Stimulated activated CD4-positive, alpha-beta T cell treated with anti-CD3 and anti-CD28 coated beads, Interleukin-12 subunit alpha, Interleukin-12 subunit beta, amount 100 ng/mL, for 48 hours (primary cell): Measurements from ENCODE around the gene NRIP2.

Source experiments
- DNase-seq, 3 donors: peaks; one replicate each; pipeline ENCODE4 v3.0.0-alpha.2; 2020; ENCODE audit warnings: low read depth in 2 of 3, low spot score in 1 of 3

The NRIP2 gene

DNA sequence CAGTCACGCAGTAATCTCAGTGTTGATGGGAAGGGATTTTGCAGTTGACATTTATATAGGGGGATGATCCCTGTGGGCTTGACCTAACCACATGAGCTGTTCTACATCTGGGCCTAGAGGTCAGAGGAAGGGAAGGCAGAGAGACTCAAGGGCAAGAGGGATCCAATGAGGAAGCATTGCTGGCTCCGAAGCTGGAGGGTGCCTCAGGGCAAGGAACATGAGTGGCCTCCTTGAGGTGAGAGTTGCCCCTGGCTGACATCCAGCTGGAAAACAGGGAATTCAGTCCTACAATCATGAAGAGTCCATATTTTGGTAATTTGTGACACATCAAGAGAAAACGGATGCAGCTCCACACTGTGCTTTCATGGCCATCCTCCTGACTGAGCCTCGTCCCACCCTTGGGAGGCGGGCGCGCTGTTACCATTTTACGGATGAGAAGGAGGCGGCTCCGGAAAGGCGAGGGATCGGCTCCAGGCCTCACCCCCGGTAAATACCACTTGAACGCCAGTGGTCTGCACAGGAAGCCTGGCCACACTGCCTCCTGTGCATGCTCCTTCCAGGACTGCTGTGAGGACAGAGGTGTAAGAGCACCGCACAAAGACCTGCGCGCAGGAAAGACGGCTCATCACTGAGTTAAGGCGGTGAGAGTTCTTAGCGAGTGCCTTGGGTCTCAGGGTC lies 58.6 kb downstream of the NRIP2 start:
- DNase-seq = no peak

- DNase-seq = no peak
These were observed 59.4 kb downstream of the NRIP2 start for GRCh38 chr12:2775431-2775830.
